ENCODE data around the gene FAM13A.

GRCh38 chr4:88752754-88753153 lies 304.2 kb downstream of the FAM13A start:
- TF ChIP-seq CTCF (IDR thresholded peaks at IDR 0.05) (no peak), POLR2A (IDR thresholded peaks at IDR 0.05) (no peak), POLR2AphosphoS5 (IDR thresholded peaks at IDR 0.05) (no peak)
